ENCODE results near the gene NLRP4. TPM values are rescaled to one million over a fixed set of nuclear protein-coding genes. Genes with fewer than 3 reads are reported as not detected.
"Not testable (repeated sequence)": the region's sequence is repeated elsewhere in the genome, so short reads cannot be mapped to it uniquely, and the experiment has no call there.

NLRP4 gene
- total RNA-seq, 4 donors from 2014 or later = not detected

- WGBS, 2 donors = 37 to 48% methylated on average over 2 of the region's 2 CpGs
- intact Hi-C loops (cut with DNase I; ENCODE audit: low total_unique reads) = no loop called here
- TF ChIP-seq CTCF (IDR thresholded peaks at IDR 0.05) (no peak), POLR2A (IDR thresholded peaks at IDR 0.05) (no peak)
- H3K4me3 ChIP-seq (ENCODE audit: low read depth, poor library complexity, severe bottlenecking) = no peak overlapping the region
- no peak for DNase-seq (ENCODE audit: low spot score in 2 of 2)
These were observed 73.5 kb downstream of the NLRP4 start for GRCh38 chr19:55909801-55910200.

- 83% methylated on average over 7 of the region's 7 CpGs for WGBS, 2 donors
- peak in 1 of 2 donors; percentile 25 for DNase-seq (ENCODE audit: low spot score in 2 of 2)
- no peak overlapping the region for H3K4me3 ChIP-seq (ENCODE audit: low read depth, poor library complexity, severe bottlenecking)
- intact Hi-C loops (cut with DNase I; ENCODE audit: low total_unique reads) = no loop called here
- TF ChIP-seq CTCF (IDR thresholded peaks at IDR 0.05) (no peak), POLR2A (IDR thresholded peaks at IDR 0.05) (no peak)
These were observed 76.6 kb downstream of the NLRP4 start for GRCh38 chr19:55912916-55913315.

- no peak for TF ChIP-seq POLR2A (IDR thresholded peaks at IDR 0.05)
- no peak for TF ChIP-seq CTCF (IDR thresholded peaks at IDR 0.05)
- H3K4me3 ChIP-seq (ENCODE audit: low read depth, poor library complexity, severe bottlenecking) = no peak overlapping the region
- 45 to 48% methylated on average over 9 of the region's 9 CpGs for WGBS, 2 donors
- intact Hi-C loops (cut with DNase I; ENCODE audit: low total_unique reads) = no loop called here
- DNase-seq (ENCODE audit: low spot score in 2 of 2) = peak in 1 of 2 donors; percentile 31
These were observed 77.4 kb downstream of the NLRP4 start for GRCh38 chr19:55913643-55914268.

- intact Hi-C loops (cut with DNase I; ENCODE audit: low total_unique reads) = no loop called here
- no peak overlapping the region for H3K4me3 ChIP-seq (ENCODE audit: low read depth, poor library complexity, severe bottlenecking)
- WGBS, 2 donors = 68 to 77% methylated on average over 5 of the region's 5 CpGs
- DNase-seq (ENCODE audit: low spot score in 2 of 2) = peak in 1 of 2 donors; percentile 20
- no peak for TF ChIP-seq POLR2A (IDR thresholded peaks at IDR 0.05)
- no peak for TF ChIP-seq CTCF (IDR thresholded peaks at IDR 0.05)
These were observed 87.2 kb downstream of the NLRP4 start for GRCh38 chr19:55923556-55923955.

GRCh38 chr19:55927991-55928390 is 91.7 kb downstream of the NLRP4 start:
- WGBS, 2 donors = 81 to 82% methylated on average over 8 of the region's 8 CpGs
- intact Hi-C loops (cut with DNase I; ENCODE audit: low total_unique reads) = no loop called here
- DNase-seq (ENCODE audit: low spot score in 2 of 2) = peak in 1 of 2 donors; percentile 31
- no peak overlapping the region for H3K4me3 ChIP-seq (ENCODE audit: low read depth, poor library complexity, severe bottlenecking)
- TF ChIP-seq POLR2A (IDR thresholded peaks at IDR 0.05) (no peak), CTCF (IDR thresholded peaks at IDR 0.05) (no peak)

GRCh38 chr19:55929258-55929657 is 92.9 kb downstream of the NLRP4 start:
- DNase-seq (ENCODE audit: low spot score in 2 of 2) = peak in 1 of 2 donors; percentile 28
- H3K4me3 ChIP-seq (ENCODE audit: low read depth, poor library complexity, severe bottlenecking); intact Hi-C loops (cut with DNase I; ENCODE audit: low total_unique reads): not testable (repeated sequence)
- 88 to 94% methylated on average over 5 of the region's 5 CpGs for WGBS, 2 donors
